GM08714 (cell line): ENCODE results near the gene RELL2.

Experiments used
- H3K4me3 ChIP-seq: fragments of 200-500 bp; sonication (Bioruptor generic); 2 replicates; pipeline ENCODE4 v1.5.1; 2014; ENCODE audit warnings: mild to moderate bottlenecking, low read length, inconsistent platforms
- ZNF274 ChIP-seq: IDR thresholded peaks from 2 replicates; pipeline ENCODE4 v1.6.1; 2012; ENCODE audit warnings: mild to moderate bottlenecking, low read depth, low read length

RELL2 gene

DNA sequence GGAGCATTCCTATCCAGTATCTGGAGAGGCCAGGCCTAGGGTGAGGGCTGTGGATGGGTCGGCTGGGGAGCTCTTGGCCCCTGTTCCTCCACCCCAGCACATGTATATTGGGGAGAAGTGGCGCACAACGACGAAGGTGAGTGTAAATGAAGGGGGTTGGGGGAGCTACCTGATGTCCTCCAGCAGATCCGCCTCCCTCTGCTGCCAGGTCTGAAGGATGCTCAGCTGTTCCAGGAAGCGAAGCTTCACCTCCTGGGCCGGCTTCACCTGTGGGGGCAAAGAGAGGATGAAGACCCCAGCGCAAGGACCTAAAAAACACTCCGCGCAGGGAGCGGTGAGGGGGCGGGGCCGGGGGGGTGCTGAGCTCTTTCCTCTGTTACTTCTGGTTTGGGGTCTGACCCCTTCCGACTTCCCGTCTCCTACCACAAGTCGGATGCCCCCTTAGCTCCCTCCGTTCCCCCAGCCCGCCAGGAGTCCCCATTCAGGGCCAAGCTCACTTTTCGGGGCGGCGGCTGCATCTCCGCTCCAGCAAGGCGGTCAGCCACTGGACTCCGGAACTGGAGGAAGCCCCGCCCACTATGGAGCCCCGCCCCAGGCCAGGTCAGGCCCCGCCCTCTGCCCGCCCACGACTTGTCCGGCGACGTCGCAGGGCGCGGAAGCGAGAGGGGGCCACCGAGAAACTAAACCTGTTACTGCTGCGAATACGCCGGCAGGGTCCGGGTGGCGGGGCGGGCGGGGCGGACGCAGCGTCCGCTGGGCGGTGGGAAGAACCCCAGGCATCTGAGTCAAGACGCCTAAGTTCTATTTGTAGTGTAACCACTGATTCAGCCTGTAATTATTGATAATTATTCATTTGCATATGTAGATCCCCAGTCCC, 14.3 kb downstream of the RELL2 start, which contains the start of gene FCHSD1:
Gene FCHSD1 (minus strand): TSS at position 568 of the 877 bp plus-strand sequence. CDS start 50 bp downstream, at position 518.
- no peak for TF ChIP-seq ZNF274
- H3K4me3 ChIP-seq: peak within 1 kb of the TSS; percentile 74; the same call in 1 of the 2 replicates

DNA sequence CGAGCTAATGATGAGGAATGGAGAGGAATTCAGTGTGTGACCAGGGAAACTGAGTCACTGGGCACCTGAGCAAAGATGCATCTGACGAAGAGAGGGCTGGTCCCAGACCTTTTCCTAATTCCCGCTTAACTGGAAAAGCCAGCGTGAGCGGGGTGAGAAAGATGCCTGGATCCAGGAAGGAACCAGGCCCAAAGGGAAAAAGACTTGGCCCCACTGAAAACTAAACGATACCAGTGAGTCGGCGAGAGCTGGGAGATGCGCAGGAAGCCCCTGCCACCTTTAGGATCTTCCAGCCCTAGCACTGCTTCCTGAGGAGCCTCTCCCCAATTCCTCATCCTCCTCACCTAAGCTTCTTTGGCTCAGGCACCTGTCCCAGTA, 14.9 kb downstream of the RELL2 start:
- no peak for TF ChIP-seq ZNF274
- peak overlapping the region; percentile 27; the same call in 1 of the 2 replicates for H3K4me3 ChIP-seq

DNA sequence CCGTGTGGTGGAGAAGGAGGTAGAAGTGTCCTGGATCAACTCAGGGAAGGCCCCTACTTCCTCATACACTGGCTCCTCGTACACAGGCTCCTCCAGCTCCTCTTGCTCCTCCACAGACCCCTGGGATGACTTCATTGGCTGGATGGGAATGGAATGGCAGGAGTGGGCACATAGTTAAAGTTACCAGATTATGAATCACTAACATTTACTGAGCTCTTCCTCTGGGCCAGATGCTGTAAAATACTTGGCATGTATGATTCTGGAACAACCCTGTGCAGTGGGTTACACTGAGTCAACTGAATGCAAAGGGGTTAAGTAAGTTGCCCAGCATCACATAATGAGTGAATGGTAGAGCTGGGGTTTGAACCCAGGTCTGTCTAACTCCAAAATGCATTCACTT, 17.5 kb downstream of the RELL2 start:
- no peak for TF ChIP-seq ZNF274

DNA sequence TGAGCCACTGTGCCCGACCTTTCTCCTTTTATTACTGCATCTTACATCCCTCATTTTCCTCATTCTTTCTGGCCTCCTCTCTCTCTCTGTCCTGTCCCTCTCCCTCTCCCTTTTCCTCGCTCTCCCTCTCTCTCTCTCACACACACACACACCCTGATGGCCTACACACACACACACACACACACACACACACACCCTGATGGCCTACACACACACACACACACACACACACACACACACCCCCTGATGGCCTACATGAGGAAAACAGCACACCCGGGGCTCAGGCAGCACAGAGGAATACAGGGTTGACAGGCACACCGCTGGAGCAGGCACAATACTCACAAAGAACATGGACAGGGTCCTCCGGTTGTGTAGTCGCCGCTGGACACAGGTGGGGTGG, 18.2 kb downstream of the RELL2 start:
- no peak overlapping the region for H3K4me3 ChIP-seq
- no peak for TF ChIP-seq ZNF274

More for the DNA sequence above, 17.5 kb downstream of the RELL2 start:
- no peak overlapping the region for H3K4me3 ChIP-seq

DNA sequence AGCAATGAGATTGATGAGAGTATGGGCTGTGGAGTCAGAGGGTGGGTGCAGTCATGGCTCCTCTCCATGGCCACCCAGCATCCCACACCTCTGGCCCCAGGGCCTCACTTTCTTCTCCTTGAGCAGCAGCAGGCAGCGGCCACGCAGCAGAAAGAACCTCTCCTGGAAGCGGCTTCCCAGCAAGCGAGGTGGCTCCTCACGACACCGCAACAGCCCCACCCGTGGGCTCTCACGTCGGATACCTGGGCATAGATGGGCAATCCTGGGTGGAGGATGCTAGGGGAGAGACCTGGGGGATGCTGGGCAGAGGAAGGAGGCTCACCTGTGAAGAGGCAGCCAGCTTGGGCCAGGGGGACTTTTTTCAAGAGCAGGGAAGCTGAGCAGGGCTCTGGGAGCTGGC, 19.6 kb downstream of the RELL2 start:
- no peak overlapping the region for H3K4me3 ChIP-seq
- no peak for TF ChIP-seq ZNF274

DNA sequence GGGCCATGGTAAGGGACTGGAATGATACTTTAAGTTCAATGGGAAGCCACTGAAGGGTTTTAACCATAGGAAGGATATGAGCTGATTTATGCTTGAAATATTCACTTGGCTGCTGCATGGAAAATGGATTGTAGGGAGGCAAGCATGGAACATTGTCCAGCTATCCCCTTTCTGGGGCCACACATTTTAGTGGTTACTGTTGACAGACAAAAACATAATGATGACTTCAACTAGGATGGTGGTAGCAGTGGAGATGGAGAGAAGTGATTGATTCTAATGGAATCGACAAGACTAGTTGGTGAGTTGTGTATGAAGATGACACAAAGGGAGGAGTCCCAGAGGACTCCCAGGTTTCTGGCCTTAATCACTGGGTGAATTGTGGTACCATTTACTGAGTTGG, 20.6 kb downstream of the RELL2 start:
- TF ChIP-seq ZNF274: no peak
- no peak overlapping the region for H3K4me3 ChIP-seq

DNA sequence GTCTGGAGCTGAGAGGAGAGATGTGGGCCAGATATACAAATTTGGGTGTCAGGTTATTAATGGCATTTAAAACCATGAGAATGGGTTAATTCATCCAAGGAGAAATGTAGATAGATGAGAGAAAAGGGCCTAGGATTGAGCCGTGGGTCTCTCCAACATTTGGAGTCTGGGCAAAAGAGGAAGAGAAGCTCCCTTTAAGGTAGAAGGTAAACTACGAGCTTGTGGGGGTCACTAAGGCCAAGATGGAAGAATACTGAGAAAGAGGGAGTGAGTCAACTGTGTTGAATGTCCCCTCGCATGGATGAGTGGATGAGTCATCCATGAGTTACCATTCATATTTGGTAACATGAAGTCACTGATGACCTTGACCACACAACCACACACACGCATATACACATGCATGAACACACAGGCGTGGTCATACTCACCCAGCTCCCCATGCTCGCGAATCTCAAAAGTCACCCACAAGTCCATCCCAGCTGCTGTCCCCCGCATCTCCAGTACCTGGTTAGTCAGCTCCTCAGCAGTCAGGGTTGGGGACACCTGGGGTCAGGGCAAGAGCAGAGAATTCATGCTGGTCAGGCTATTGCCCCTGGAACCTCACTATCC, 21.2 kb downstream of the RELL2 start:
- no peak for TF ChIP-seq ZNF274
- H3K4me3 ChIP-seq: no peak overlapping the region

DNA sequence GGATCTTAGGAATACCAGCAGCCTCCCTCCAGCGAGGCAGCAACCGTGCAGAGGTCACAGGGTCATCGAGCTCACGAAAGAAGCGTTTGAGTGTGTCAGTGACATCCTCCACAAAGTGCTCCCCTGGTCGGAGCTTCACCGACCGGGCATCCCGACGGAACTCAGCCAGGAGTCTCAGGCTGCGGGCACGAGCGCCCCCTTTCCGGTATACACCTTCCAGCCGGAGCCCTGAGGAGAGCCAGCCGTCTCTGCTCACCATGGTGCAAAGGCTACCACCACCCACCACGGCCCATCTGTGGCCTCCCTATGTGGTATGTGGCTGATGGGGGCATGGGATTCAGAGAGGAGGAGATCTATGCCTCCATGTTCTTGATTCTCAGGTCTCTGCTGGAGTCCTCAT, 25.2 kb downstream of the RELL2 start:
- TF ChIP-seq ZNF274: no peak
- H3K4me3 ChIP-seq: no peak overlapping the region

DNA sequence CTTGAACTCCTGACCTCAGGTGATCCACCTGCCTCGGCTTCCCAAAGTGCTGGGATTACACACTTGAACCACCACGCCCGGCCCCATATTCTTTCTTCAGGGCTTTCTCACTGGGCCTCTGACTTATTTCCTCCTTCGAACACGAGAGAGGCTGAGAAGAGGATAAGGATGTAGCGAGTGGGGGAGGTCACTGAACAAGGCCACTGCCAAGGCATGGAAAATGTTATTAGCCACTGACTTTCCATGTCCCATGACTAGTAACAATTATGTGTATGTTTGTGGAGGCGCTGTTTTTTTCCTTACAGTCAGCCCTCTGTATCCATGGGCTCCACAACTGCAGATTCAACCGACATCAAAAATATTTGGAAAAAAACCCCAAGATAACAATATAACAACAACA, 26.7 kb downstream of the RELL2 start:
- TF ChIP-seq ZNF274: no peak

DNA sequence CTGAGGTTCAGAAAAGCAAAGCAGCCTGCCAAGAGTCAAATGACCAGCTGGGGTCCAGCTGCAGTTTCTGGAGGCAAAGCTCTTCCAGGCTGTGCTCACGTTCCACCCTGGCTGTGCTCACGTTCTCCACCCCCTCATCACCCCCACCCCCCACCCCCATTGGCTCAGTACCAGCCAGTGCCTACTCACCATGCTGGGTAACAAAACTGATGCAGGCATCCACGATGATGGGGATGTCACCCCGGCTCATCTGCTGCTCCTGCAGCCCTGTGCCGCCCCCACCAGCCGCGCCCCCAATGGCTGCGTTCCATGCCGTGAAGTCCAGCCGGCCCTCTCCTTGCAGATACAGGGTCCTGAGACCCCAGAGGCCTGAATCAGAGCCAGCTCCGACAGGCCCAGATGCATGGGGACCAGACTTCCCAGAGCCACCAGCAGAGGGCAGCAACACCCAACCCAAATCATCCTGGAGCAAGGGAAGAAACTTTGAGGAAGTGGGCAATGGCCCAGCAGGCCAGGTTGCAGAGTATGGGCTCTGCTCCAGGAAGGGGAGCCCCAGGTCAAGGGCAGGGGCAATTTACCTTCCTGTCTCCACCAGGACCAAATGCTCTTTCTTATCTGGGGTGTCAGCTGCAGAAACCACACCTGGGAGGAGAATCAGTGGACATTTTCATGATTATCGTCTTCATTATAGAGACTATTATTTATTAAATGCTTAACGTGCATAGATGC, 28.1 kb downstream of the RELL2 start:
- no peak for TF ChIP-seq ZNF274
- H3K4me3 ChIP-seq: no peak overlapping the region

More for the DNA sequence above, 26.7 kb downstream of the RELL2 start:
- no peak overlapping the region for H3K4me3 ChIP-seq

DNA sequence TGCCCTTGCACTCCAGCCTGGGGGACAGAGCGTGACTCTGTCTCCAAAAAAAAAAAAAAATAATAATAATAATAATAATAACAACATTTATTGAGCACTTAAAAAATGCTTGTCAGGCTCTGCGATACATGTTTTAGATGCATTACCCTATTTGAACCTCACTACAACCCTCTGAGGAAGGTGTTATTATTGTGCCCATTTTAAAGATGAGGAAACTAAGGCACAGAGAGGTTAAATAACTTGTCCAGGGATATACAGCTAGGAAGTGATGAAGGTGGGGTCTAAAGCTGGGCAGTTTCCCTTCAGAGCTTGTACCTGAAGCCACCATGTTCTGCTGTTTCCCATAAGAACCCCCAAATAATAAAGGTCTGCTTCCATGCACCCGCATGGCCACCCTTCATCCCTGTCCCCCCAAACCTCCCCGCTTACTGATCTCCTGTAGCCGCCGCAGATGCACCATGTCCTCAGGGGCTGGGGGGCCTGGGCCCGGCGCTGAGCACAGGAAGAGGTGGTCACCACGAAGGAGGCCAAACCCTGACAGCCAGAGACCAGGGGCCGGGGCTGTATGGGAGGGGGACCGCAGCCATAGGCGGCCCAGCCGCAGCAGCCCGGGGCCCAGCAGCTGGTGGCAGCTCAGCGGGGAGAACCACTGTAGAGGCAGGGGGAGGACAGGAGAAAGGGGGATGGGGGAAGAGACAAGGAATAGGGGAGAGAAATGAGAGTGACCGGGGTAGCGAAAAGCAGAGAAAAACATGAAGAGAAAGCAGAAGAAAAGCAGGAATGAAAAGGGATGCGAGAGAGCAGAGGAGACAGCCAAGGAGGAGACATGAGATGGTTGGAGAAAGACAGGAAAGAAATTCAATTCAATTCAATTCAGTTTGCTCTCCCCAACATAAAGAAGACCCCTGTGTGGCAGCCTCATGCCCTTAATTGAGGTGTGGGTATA, 29.5 kb downstream of the RELL2 start:
- TF ChIP-seq ZNF274: no peak
- H3K4me3 ChIP-seq: no peak overlapping the region

DNA sequence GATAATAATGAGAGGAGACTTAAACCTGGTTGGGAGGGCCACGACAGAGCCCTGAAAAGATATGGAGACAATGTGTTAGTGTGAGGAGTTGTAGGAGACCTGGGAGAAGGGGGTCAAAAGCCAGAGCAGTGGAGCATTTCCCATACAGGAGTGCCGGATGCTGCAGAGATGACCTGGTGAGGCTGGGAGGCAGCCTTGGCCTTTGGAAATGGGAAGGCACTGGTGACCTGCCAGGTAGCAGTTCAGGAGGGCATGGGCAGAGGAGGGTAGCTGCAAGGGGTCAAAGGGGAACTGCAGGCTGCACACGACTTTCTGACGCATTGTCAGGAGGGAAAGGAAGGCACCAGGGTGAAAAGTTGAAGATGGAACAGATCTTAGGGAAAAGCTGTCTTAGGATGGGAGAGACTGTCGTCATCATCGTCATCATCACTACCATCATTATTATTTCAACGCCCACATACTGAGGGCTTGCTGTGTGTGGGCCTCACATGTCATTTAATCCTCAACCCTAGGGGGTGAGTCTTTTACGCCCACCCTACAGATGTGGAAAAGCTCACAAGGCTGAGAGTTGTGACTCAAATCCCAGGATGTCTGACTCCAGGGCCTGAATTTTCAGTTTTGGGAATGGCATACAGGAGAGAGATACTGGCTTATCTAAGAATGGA, 31.9 kb downstream of the RELL2 start:
- no peak overlapping the region for H3K4me3 ChIP-seq
- TF ChIP-seq ZNF274: no peak

DNA sequence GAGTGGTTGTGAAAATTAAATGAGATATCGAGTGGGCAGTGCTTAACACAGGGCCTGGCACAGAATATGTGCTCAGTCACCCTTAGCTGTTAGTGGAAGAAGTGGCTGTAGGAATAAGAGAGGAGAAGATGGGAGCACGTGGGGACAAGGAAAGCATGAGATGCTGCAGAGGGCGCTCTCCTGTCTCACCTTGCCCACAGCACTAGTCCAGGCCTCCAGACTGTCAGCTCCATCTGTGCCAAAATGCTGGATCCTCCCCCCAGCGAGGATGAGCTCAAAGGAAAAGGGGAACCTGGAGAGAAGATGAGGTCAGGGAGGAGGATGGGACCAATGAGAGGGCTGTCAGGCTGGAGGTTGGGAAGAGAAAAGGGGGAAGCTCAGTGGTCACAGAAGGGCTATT, 32.7 kb downstream of the RELL2 start:
- no peak for TF ChIP-seq ZNF274
- H3K4me3 ChIP-seq: no peak overlapping the region
